PFSK-1 (cell line): ENCODE data around the gene MESP1.

Experiments
- POLR2AphosphoS5 ChIP-seq: IDR thresholded peaks from 2 replicates; pipeline ENCODE4 v1.6.1; 2012; ENCODE audit warnings: low read depth, mild to moderate bottlenecking, control low read depth, low read length, moderate library complexity
- REST ChIP-seq, 2 experiments: IDR thresholded peaks; 2 replicates each; pipeline versions ENCODE4 v1.6.1 to v1.8.0; 2011 to 2012; ENCODE audit warnings: low read depth in 2 of 2, low read length in 2 of 2, control low read depth in 1 of 2, inconsistent platforms in 1 of 2, mild to moderate bottlenecking in 1 of 2, moderate library complexity in 1 of 2; ENCODE audit not compliant: insufficient read depth in 1 of 2
- SIN3A ChIP-seq: IDR thresholded peaks from 2 replicates; pipeline ENCODE4 v1.6.1; 2012; ENCODE audit warnings: mild to moderate bottlenecking, low read length, moderate library complexity, borderline replicate concordance; ENCODE audit not compliant: insufficient read depth
- TAF1 ChIP-seq: IDR thresholded peaks from 2 replicates; pipeline ENCODE4 v1.6.1; 2012; ENCODE audit warnings: low read length, control low read depth, borderline replicate concordance; ENCODE audit not compliant: insufficient read depth

DNA sequence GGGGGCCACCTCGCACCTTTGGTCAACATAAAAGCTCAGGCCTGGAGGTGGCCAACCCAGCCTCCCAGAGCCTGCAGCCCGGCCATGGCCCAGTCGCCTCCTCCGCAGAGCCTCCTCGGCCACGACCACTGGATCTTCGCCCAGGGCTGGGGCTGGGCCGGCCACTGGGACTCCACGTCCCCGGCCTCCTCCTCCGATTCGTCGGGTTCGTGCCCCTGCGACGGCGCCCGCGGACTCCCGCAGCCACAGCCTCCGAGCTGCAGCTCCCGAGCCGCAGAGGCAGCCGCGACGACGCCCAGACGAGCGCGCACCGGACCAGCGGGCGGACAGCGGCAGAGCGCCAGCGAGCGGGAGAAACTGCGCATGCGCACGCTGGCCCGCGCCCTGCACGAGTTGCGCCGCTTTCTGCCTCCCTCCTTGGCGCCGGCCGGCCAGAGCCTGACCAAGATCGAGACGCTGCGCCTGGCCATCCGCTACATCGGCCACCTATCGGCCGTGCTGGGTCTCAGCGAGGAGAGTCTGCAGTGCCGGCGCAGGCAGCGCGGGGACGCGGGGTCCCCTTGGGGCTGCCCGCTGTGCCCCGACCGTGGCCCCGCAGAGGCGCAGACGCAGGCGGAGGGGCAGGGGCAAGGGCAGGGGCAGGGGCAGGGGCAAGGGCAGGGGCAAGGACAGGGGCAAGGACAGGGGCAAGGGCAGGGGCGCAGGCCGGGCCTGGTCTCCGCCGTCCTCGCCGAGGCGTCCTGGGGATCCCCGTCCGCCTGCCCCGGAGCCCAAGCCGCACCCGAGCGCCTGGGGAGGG lies 25.4 kb upstream of the MESP1 start, which contains the start of gene MESP2:
- TF ChIP-seq POLR2AphosphoS5 (no peak), TAF1 (no peak), REST (IDR thresholded peaks at IDR 0.05; ENCODE audit: insufficient read depth in 1 of 2, low read depth in 2 of 2, low read length in 2 of 2) (no peak), SIN3A (no peak)
